Neural crest cell (in vitro differentiated cells): Measurements from ENCODE around the gene SMG1. TPM values are rescaled to one million over a fixed set of nuclear protein-coding genes. Genes with fewer than 3 reads are reported as not detected.
"Not testable (repeated sequence)": the region's sequence is repeated elsewhere in the genome, so short reads cannot be mapped to it uniquely, and the experiment has no call there.

Experiments
- DNase-seq: peaks from one replicate; pipeline ENCODE4 v3.0.0; 2021; ENCODE audit warnings: low read depth, mixed read lengths, low spot score
- H3K27ac Mint-ChIP-seq: one replicate; pipeline ENCODE4 v1.8.0; 2021; ENCODE audit warnings: mild to moderate bottlenecking, mixed read lengths; ENCODE audit not compliant: unreplicated experiment
- H3K27me3 Mint-ChIP-seq: 2 replicates; pipeline ENCODE4 v1.8.0; 2021; ENCODE audit warnings: low read depth, mild to moderate bottlenecking, mixed read lengths
- H3K36me3 Mint-ChIP-seq: 2 replicates; pipeline ENCODE4 v1.8.0; 2021; ENCODE audit warnings: low read depth, mild to moderate bottlenecking, mixed read lengths
- H3K4me1 Mint-ChIP-seq: 2 replicates; pipeline ENCODE4 v1.8.0; 2021; ENCODE audit warnings: mixed read lengths
- H3K4me3 Mint-ChIP-seq: one replicate; pipeline ENCODE4 v1.8.0; 2021; ENCODE audit warnings: mild to moderate bottlenecking, mixed read lengths
- H3K9me3 Mint-ChIP-seq: 2 replicates; pipeline ENCODE4 v1.8.0; 2021; ENCODE audit warnings: mixed read lengths
- total RNA-seq: library from RNA; stranded (reverse); gene quantifications from 2 replicates; pipeline ENCODE4 v1.2.1, GENCODE V29; 2021
- TF ChIP-seq, protein P1 (sequence below): fragments of 200-600 bp; sonication (generic); conservative IDR thresholded peaks from 2 replicates; pipeline ENCODE4 v1.5.0; 2021; ENCODE audit warnings: antibody characterized with exemption, mild to moderate bottlenecking

SMG1 gene
- total RNA-seq, 1 donor from 2014 or later = 87.1 TPM

DNA sequence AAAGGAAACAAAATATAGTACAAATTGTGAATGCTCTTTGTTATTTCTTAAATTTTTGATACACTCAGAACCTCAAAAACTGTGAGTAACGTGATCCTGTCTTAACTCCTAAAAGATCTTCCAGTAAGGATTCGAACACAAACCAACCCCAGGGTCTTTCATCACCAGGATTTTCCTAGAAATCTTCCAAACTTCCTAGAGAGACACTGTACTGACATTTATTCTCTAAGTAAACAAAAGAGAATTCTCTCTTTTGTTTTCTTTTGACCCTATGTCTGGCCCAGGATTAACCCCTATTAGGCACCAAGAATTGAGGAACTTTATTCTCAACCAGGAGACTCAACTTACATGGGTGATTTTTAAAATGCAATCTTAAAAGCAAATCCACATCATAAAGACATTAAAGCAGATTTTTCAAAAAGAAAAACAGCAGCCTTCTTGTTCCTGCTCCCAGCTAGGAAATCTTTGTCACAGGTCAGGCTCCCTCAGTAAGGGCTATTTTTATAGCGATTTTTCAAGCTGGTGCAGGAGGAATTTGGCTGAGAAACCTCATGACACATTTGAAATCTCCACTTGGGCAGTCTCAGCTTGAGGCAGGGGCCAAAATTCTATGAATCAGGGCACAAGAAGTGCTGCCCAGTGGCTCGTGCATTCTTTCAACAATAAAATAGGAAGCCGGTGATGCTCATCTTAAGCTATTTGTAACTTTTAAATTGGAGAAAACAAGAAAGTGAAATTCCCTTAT lies 6.2 kb upstream of the SMG1 start:
- Mint-ChIP-seq H3K36me3 (no peaks in the 10 kb centered on the region), H3K4me1 (peaks cover 8% of the 10 kb centered on the region), H3K4me3 (no peak overlapping the region), H3K27ac (no peak overlapping the region), H3K9me3 (no peaks in the 10 kb centered on the region), H3K27me3 (peaks cover 3% of the 10 kb centered on the region)
- no peak for DNase-seq
- TF ChIP-seq, protein P1, sequence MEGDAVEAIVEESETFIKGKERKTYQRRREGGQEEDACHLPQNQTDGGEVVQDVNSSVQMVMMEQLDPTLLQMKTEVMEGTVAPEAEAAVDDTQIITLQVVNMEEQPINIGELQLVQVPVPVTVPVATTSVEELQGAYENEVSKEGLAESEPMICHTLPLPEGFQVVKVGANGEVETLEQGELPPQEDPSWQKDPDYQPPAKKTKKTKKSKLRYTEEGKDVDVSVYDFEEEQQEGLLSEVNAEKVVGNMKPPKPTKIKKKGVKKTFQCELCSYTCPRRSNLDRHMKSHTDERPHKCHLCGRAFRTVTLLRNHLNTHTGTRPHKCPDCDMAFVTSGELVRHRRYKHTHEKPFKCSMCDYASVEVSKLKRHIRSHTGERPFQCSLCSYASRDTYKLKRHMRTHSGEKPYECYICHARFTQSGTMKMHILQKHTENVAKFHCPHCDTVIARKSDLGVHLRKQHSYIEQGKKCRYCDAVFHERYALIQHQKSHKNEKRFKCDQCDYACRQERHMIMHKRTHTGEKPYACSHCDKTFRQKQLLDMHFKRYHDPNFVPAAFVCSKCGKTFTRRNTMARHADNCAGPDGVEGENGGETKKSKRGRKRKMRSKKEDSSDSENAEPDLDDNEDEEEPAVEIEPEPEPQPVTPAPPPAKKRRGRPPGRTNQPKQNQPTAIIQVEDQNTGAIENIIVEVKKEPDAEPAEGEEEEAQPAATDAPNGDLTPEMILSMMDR = no peak

DNA sequence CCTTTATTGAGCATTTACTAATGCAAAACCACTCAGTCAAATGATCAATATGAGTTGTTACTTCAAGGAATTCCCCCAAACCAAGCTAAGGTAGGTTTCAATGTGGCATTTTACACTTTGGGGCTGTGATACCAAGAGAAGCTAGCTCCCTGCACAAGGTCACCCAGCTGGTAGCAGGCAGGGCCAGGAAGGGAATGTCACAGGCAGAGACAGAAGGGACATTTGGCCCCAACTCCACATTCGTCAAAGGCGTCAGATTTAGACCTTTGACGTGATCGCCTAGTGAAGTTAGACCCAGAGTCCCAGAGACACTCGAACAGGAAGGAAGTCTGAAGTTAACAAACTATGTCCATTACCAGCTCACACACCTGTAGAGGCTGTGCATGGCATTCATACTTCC lies 5.5 kb upstream of the SMG1 start:
- no peak overlapping the region for H3K27ac Mint-ChIP-seq
- peaks cover 4% of the 10 kb centered on the region for H3K27me3 Mint-ChIP-seq
- H3K4me3 Mint-ChIP-seq = no peak overlapping the region
- TF ChIP-seq, protein P1 = no peak
- H3K9me3 Mint-ChIP-seq = no peaks in the 10 kb centered on the region
- H3K4me1 Mint-ChIP-seq = peaks cover 13% of the 10 kb centered on the region
- H3K36me3 Mint-ChIP-seq = no peaks in the 10 kb centered on the region
- DNase-seq = no peak

- not testable (repeated sequence) for H3K4me3 Mint-ChIP-seq, H3K36me3 Mint-ChIP-seq, H3K9me3 Mint-ChIP-seq, DNase-seq, H3K27me3 Mint-ChIP-seq, H3K27ac Mint-ChIP-seq
- peaks cover 20% of the 10 kb centered on the region for H3K4me1 Mint-ChIP-seq
Observed at GRCh38 chr16:18930095-18930494, 3.9 kb upstream of the SMG1 start.

DNA sequence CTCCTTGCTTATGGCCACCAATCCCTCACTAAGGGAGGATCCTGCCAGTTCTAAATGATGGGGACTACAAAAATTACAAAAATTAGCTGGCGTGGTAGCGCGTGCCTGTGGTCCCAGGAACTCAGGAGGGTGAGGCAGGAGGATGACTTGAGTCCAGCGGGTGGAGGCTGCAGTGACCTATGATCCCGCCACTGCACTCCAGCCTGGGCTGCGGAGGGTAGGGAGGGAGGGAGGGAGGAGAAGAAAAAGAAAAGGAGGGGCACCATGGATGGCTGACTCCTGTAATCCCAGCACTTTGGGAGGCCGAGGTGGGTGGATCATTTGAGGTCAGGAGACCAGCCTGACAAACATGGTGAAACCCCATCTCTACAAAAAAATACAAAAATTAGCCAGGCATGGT lies 1.9 kb upstream of the SMG1 start:
- not testable (repeated sequence) for DNase-seq, H3K27ac Mint-ChIP-seq, H3K36me3 Mint-ChIP-seq, H3K9me3 Mint-ChIP-seq, H3K27me3 Mint-ChIP-seq
- Mint-ChIP-seq H3K4me1 (peaks cover 36% of the 10 kb centered on the region), H3K4me3 (peak overlapping the region; percentile 38)

GRCh38 chr16:18925215-18925985 lies 808 bp downstream of the SMG1 start:
- DNase-seq = peak; percentile 12
- not testable (repeated sequence) for H3K27me3 Mint-ChIP-seq, H3K9me3 Mint-ChIP-seq, H3K36me3 Mint-ChIP-seq
- peak overlapping the region; percentile 90 for H3K27ac Mint-ChIP-seq
- peak overlapping the region; percentile 98 for H3K4me3 Mint-ChIP-seq
- H3K4me1 Mint-ChIP-seq = peaks cover 31% of the 10 kb centered on the region

DNA sequence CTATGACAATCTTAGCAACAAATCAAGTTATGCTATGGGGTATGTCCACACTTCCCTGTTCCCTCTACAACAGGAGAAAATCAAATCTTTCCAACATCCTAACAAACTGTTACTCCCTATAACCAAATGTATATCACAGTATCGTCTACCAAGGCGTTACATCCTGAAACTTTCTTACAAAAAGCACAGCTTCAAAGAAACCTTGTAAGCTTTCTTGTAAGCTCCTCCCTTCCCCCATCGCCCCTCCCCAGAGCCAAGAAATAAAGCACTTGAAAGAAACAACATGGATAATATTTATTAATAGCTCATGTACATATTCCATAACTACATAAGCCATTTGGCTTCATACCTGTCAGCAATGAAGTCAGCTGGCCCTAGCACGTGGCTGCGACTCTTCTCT lies 2.3 kb downstream of the SMG1 start:
- H3K36me3 Mint-ChIP-seq, H3K27me3 Mint-ChIP-seq, DNase-seq, H3K9me3 Mint-ChIP-seq, H3K27ac Mint-ChIP-seq: not testable (repeated sequence)
- Mint-ChIP-seq H3K4me3 (peak overlapping the region; percentile 76), H3K4me1 (peaks cover 31% of the 10 kb centered on the region)

DNA sequence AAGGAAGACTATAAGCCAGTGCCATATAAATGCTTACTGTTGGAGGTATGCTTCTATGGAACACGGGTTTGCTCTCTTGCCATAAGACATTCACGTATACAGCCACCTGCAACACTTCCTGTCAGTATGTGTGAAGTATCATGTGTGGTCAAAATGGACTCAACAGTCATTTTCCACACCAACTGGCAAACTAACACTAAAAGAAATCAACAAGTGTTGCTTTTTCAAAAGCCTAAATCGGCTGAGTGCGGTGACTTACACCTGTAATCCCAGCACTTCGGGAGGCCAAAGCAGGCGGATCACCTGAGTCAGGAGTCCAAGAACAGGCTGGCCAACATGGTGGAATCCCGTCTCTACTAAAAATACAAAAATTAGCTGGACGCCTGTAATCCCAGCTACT lies 3.1 kb downstream of the SMG1 start:
- peak overlapping the region; percentile 15 for H3K4me3 Mint-ChIP-seq
- not testable (repeated sequence) for H3K27ac Mint-ChIP-seq, H3K9me3 Mint-ChIP-seq, DNase-seq, H3K27me3 Mint-ChIP-seq, H3K36me3 Mint-ChIP-seq
- peaks cover 31% of the 10 kb centered on the region for H3K4me1 Mint-ChIP-seq

DNA sequence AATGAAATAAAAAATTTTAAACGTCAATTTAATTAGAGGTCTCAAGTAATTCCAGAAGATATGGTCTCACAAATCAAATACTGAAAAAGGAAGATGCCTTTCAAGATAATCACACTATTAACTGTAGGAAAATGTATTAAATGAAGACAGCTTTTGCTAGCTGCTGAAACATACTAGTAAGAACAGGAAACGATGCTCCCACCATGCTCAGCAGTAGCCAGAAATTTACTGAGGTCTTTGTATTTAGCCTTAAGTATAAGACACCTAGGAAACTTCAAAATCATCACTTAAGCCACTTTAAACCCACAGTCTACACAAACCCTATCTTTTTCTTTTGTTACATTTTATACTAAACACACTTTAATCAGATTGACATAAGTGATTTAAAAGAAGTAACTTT lies 16.6 kb downstream of the SMG1 start:
- not testable (repeated sequence) for H3K9me3 Mint-ChIP-seq, H3K4me3 Mint-ChIP-seq, DNase-seq, H3K27ac Mint-ChIP-seq, H3K27me3 Mint-ChIP-seq, H3K36me3 Mint-ChIP-seq
- peaks cover 17% of the 10 kb centered on the region for H3K4me1 Mint-ChIP-seq

- not testable (repeated sequence) for H3K4me3 Mint-ChIP-seq, H3K27me3 Mint-ChIP-seq, DNase-seq, H3K9me3 Mint-ChIP-seq, H3K36me3 Mint-ChIP-seq, H3K27ac Mint-ChIP-seq
- H3K4me1 Mint-ChIP-seq = peaks cover 17% of the 10 kb centered on the region
Observed at GRCh38 chr16:18908716-18909115, 17.5 kb downstream of the SMG1 start.

- peaks cover 14% of the 10 kb centered on the region for H3K4me1 Mint-ChIP-seq
- not testable (repeated sequence) for H3K9me3 Mint-ChIP-seq, H3K4me3 Mint-ChIP-seq, H3K27ac Mint-ChIP-seq, H3K27me3 Mint-ChIP-seq, H3K36me3 Mint-ChIP-seq, DNase-seq
Observed at GRCh38 chr16:18902778-18903177, 23.4 kb downstream of the SMG1 start.

- H3K4me3 Mint-ChIP-seq, H3K27me3 Mint-ChIP-seq, H3K36me3 Mint-ChIP-seq, H3K27ac Mint-ChIP-seq, H3K9me3 Mint-ChIP-seq, DNase-seq: not testable (repeated sequence)
- H3K4me1 Mint-ChIP-seq = peaks cover 12% of the 10 kb centered on the region
Observed at GRCh38 chr16:18902044-18902443, 24.2 kb downstream of the SMG1 start.

DNA sequence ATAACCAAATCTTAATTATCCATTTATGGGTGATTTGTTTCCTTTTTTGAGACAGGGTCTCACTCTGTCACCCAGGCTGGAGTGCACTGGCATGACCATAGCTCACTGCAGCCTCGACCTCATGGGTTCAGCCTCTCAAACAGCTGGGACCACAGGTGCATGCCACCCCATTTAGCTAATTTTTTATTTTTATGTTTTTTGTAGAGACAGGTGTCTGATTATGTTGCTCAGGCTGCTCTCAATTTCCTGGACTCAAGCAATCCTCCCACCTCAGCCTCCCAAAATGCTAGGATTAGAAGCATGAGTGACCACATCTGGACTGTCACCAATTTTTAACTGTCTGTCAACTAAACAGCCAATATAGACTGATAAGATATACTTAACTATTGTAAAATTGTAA lies 25.0 kb downstream of the SMG1 start:
- not testable (repeated sequence) for H3K4me3 Mint-ChIP-seq, DNase-seq, H3K27ac Mint-ChIP-seq, H3K36me3 Mint-ChIP-seq, H3K27me3 Mint-ChIP-seq, H3K9me3 Mint-ChIP-seq
- H3K4me1 Mint-ChIP-seq = peaks cover 12% of the 10 kb centered on the region
